GM12878 (cell line): ENCODE data around the gene STT3B. TPM values are rescaled to one million over a fixed set of nuclear protein-coding genes. Genes with fewer than 3 reads are reported as not detected.

Source experiments
- ATAC-seq: fragments of 200-7000 bp; cut with Tn5 transposase; 3 replicates; pipeline ENCODE4 v1.9.1; 2020; ENCODE audit warnings: mild to moderate bottlenecking, moderate library complexity
- BruUV-seq: library from RNA; stranded (reverse); fragments of 400-500 nt; replicated peaks from 2 replicates; lab custom pipeline; 2021; lab: Mats Ljungman, UMichigan
- CTCF ChIA-PET: fragments of 300-600 bp; sonication (Branson Sonifier 250); formaldehyde crosslinking; extraction: SDS; loops from one replicate; lab custom pipeline; 2021; ENCODE audit warnings: inconsistent platforms; lab: Yijun Ruan, JAX
- POLR2A ChIA-PET: fragments of 350-600 bp; formaldehyde crosslinking; extraction: SDS; loops from one replicate; lab custom pipeline; 2021; ENCODE audit warnings: inconsistent platforms; lab: Charles Lee
- RAD21 ChIA-PET: fragments of 300-600 bp; sonication (Branson Sonifier 250); formaldehyde crosslinking; loops from one replicate; lab custom pipeline; 2023; ENCODE audit warnings: antibody characterized with exemption; ENCODE audit not compliant: unreplicated experiment; lab: Charles Lee
- SMC1A ChIA-PET: fragments of 300-600 bp; sonication (Branson Sonifier 250); formaldehyde crosslinking; loops from one replicate; lab custom pipeline; 2023; ENCODE audit not compliant: unreplicated experiment, uncharacterized antibody; lab: Charles Lee
- DNase-seq: peaks from one replicate; pipeline ENCODE4 v3.0.0-alpha.2; 2011; ENCODE audit warnings: low read depth, low spot score
- FAIRE-seq: peaks from 3 replicates; lab custom pipeline; 2011; peaks lifted over from hg19 to GRCh38; lab: Jason Lieb, UNC
- H2AFZ ChIP-seq: 2 replicates; pipeline ENCODE4 v1.6.0; 2011; ENCODE audit warnings: low read depth, low read length, control low read depth; ENCODE audit not compliant: control insufficient read depth
- H3K27ac ChIP-seq: 2 replicates; pipeline ENCODE4 v1.5.1; 2011; ENCODE audit warnings: control low read depth; ENCODE audit not compliant: control insufficient read depth, insufficient read depth
- H3K27me3 ChIP-seq, 2 experiments: replicated peaks in 1 of 2; 2 replicates each; pipeline versions ENCODE4 v1.6.0 to v1.6.1; 2011; ENCODE audit warnings: low read length in 1 of 2; ENCODE audit not compliant: control insufficient read depth in 2 of 2, insufficient read depth in 2 of 2
- H3K36me3 ChIP-seq, 2 experiments: 2 replicates each; pipeline ENCODE4 v1.5.1; 2011; ENCODE audit warnings: low read length in 1 of 2; ENCODE audit not compliant: control insufficient read depth in 2 of 2, insufficient read depth in 2 of 2
- H3K4me1 ChIP-seq: 2 replicates; pipeline ENCODE4 v1.6.1; 2011; ENCODE audit warnings: mild to moderate bottlenecking, low read length, moderate library complexity, mixed read lengths; ENCODE audit not compliant: control insufficient read depth, insufficient read depth
- H3K4me2 ChIP-seq: 2 replicates; pipeline ENCODE4 v1.6.0; 2011; ENCODE audit warnings: control low read depth; ENCODE audit not compliant: control insufficient read depth, insufficient read depth
- H3K4me3 ChIP-seq: fragments of 200-600 bp; sonication (generic); 2 replicates; pipeline ENCODE4 v1.5.1; 2016
- H3K79me2 ChIP-seq: 2 replicates; pipeline ENCODE4 v1.6.0; 2011; ENCODE audit warnings: low read length; ENCODE audit not compliant: control insufficient read depth, insufficient read depth
- H3K9ac ChIP-seq: 2 replicates; pipeline ENCODE4 v1.8.0; 2011; ENCODE audit warnings: low read length, control low read depth, mixed read lengths; ENCODE audit not compliant: control insufficient read depth, insufficient read depth
- H3K9me3 ChIP-seq: replicated peaks from 3 replicates; pipeline ENCODE4 v1.5.1; 2011; ENCODE audit warnings: mild to moderate bottlenecking, low read length; ENCODE audit not compliant: control insufficient read depth, insufficient read depth
- H4K20me1 ChIP-seq: 2 replicates; pipeline ENCODE4 v1.6.0; 2011; ENCODE audit not compliant: control insufficient read depth, insufficient read depth
- EED ChIP-seq: sonication (generic); IDR thresholded peaks from 2 replicates; pipeline ENCODE4 v1.6.1; 2016; ENCODE audit warnings: antibody characterized with exemption, low read depth
- KDM1A ChIP-seq: fragments of 200-600 bp; sonication (generic); IDR thresholded peaks from 2 replicates; pipeline ENCODE4 v1.6.1; 2016; ENCODE audit warnings: borderline replicate concordance
- RUNX3 ChIP-seq: IDR thresholded peaks from 2 replicates; pipeline ENCODE4 v1.6.1; 2012; ENCODE audit warnings: low read length, inconsistent platforms
- YY1 ChIP-seq: IDR thresholded peaks from 2 replicates; pipeline ENCODE4 v1.6.1; 2011; ENCODE audit warnings: low read depth, mild to moderate bottlenecking, low read length
- WGBS: methylation state at CpG from one replicate; pipeline ENCODE4 v1.1.6; 2016; ENCODE audit warnings: low lambda C conversion rate; ENCODE audit not compliant: insufficient replicate concordance, insufficient coverage; ENCODE audit errors: missing lambda C conversion rate; 5-methylcytosine and 5-hydroxymethylcytosine counted together
- in situ Hi-C: fragments of 300-500 bp; cut with MboI; formaldehyde crosslinking; loops from 9 replicates; pipeline ENCODE4 v1.14.3; 2018; ENCODE audit warnings: mixed read lengths
- intact Hi-C: fragments of 100-400 bp; cut with micrococcal nuclease; formaldehyde crosslinking; loops from one replicate; pipeline ENCODE4 v1.14.2; 2022; ENCODE audit not compliant: unreplicated experiment
- polyA plus RNA-seq, 11 experiments: library from polyadenylated mRNA; depleted of rRNA in 4 of 11; unstranded in 6 of 11; stranded (reverse) in 5 of 11; fragments of >200 nt; fragmentation: Nextera tagmentation in 4 of 11; fragmentation: Illumina TruSeq in 1 of 11; extraction: Ambion mirVana in 4 of 11; extraction: Trizol in 1 of 11; gene quantifications; 1 replicate in 1 of 11; 2 replicates in 10 of 11; pipeline versions ENCODE4 v1.2.1 to v1.2.3, GENCODE V29; 2011 to 2016; ENCODE audit warnings: inconsistent platforms in 2 of 11, missing spikeins in 2 of 11, low read depth in 1 of 11
- total RNA-seq, 4 experiments: library from RNA; depleted of rRNA in 3 of 4; stranded (reverse); fragments of >200 nt in 3 of 4; fragmentation: Illumina TruSeq in 1 of 4; extraction: Trizol in 1 of 4; gene quantifications; 2 replicates each; pipeline versions ENCODE4 v1.2.1 to v1.2.3, GENCODE V29; 2013 to 2021
- TF ChIP-seq, protein P1 (sequence below): fragments of 150-350 bp; IDR thresholded peaks from 2 replicates; pipeline ENCODE4 v1.6.1; 2014; ENCODE audit warnings: mild to moderate bottlenecking, low read depth, low read length

The STT3B gene
- total and polyA plus RNA-seq, 10 of the 15 experiments (the other 5 are each of a cell fraction or from before 2014, with no cell fraction given), result 19.9 to 208 (median 79.6) TPM

DNA sequence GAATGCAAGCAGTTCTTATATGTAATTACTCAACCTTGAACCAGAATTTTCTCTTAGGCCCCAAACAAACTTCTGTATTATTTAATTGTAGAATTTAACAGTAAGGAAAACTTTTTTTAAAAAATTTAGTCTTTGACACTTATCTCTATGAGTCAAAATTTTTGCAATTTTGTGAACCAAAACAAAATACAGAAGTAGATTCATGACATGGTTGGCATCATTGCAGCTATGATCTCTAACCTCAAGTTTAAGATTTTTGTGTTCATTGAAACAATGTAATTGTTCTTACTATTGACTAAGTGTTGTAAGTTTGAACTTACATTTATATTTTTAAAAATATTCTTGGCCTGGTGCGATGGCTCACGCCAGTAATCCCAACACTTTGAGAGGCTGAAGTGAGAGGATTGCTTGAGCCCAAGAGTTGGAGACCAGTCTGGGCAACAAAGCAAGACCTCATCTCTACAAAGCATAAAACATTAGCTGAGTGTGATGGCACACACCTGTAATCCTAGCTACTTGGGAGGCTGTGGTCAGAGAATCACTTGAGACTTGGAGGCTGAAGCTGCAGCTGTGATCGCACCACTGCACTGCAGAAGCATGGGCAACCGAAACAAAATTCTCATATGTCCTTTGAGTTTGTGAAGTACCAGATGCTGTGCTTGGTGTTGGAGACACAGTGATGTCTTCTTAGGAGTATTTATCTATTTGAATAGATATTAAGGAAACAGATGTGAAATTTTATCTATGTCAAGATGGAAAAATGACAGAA lies 39.7 kb downstream of the STT3B start:
- Histone ChIP-seq H3K79me2 (peaks cover 89% of the 10 kb centered on the region), H3K9me3 (no peaks in the 10 kb centered on the region; the same call in 1 of the 3 replicates), H3K4me1 (peaks cover 14% of the 10 kb centered on the region), H4K20me1 (peaks cover 11% of the 10 kb centered on the region; the same call in 1 of the 2 replicates), H3K27ac (no peak overlapping the region), H2AFZ (no peak overlapping the region), H3K9ac (no peak overlapping the region), H3K4me3 (no peak overlapping the region), H3K36me3 (peaks cover 0 to 2% of the 10 kb centered on the region in 2 experiments; a peak in 1 of 4 replicates), H3K27me3 (no peaks in the 10 kb centered on the region), H3K4me2 (peak overlapping the region; percentile 47; the same call in 1 of the 2 replicates)
- TF ChIP-seq RUNX3, result peak; percentile 33
- no peak for TF ChIP-seq EED
- TF ChIP-seq, protein P1, sequence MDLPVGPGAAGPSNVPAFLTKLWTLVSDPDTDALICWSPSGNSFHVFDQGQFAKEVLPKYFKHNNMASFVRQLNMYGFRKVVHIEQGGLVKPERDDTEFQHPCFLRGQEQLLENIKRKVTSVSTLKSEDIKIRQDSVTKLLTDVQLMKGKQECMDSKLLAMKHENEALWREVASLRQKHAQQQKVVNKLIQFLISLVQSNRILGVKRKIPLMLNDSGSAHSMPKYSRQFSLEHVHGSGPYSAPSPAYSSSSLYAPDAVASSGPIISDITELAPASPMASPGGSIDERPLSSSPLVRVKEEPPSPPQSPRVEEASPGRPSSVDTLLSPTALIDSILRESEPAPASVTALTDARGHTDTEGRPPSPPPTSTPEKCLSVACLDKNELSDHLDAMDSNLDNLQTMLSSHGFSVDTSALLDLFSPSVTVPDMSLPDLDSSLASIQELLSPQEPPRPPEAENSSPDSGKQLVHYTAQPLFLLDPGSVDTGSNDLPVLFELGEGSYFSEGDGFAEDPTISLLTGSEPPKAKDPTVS, result no peak
- TF ChIP-seq YY1, result no peak
- TF ChIP-seq KDM1A, result no peak
- BruUV-seq, result no TSS peak
- FAIRE-seq, result peak; percentile 18
- CTCF ChIA-PET, result interaction anchor here (0.6 to 3.2 kb wide), 3 partner anchors 10 to 52 kb away, joined by 3 to 13 read pairs (median 4); no protein-coding TSS in a partner anchor
- intact Hi-C loops, result no loop called here
- in situ Hi-C loops, result no loop called here
- SMC1A ChIA-PET, result interaction anchor here (0.6 to 1.3 kb wide), 3 partner anchors 8 to 43 kb away, joined by 3 read pairs; no protein-coding TSS in a partner anchor
- DNase-seq, result no peak
- peak; percentile 59 for ATAC-seq
- WGBS, result 48% methylated on average over 4 of the region's 4 CpGs
- POLR2A ChIA-PET, result interaction anchor here (0.5 to 1.0 kb wide), 2 partner anchors 40 to 45 kb away, joined by 3 to 6 read pairs; partner anchors contain the start of gene STT3B
- RAD21 ChIA-PET, result interaction anchor here (1.0 to 1.8 kb wide), 2 partner anchors 33 to 40 kb away, joined by 4 to 5 read pairs; partner anchors contain the start of gene STT3B
